GM12865 (cell line): ENCODE results near the gene BRD1.

Experiments used
- DNase-seq: peaks from one replicate; pipeline ENCODE4 v3.0.0; 2010; ENCODE audit warnings: low read depth
- H3K4me3 ChIP-seq: 2 replicates; pipeline ENCODE4 v1.5.1; 2011; ENCODE audit warnings: mild to moderate bottlenecking, low read depth, low read length, control low read depth
- CTCF ChIP-seq: IDR thresholded peaks from 2 replicates; pipeline ENCODE4 v1.5.1; 2011; ENCODE audit warnings: low read length, control low read depth, low read depth, inconsistent platforms; ENCODE audit not compliant: insufficient read depth; ENCODE audit errors: missing control alignments

The BRD1 gene

GRCh38 chr22:49727191-49727880, 100.3 kb downstream of the BRD1 start:
- H3K4me3 ChIP-seq, result no peak overlapping the region
- TF ChIP-seq CTCF, result no peak
- DNase-seq, result no peak

GRCh38 chr22:49726701-49727101, 101.0 kb downstream of the BRD1 start:
- no peak overlapping the region for H3K4me3 ChIP-seq
- TF ChIP-seq CTCF, result no peak
- DNase-seq, result no peak

GRCh38 chr22:49726022-49726681, 101.5 kb downstream of the BRD1 start:
- no peak for TF ChIP-seq CTCF
- H3K4me3 ChIP-seq, result no peak overlapping the region
- DNase-seq, result no peak

GRCh38 chr22:49725516-49725915, 102.2 kb downstream of the BRD1 start:
- H3K4me3 ChIP-seq, result no peak overlapping the region
- DNase-seq, result no peak
- no peak for TF ChIP-seq CTCF

GRCh38 chr22:49724893-49725489, 102.7 kb downstream of the BRD1 start:
- peak; percentile 24 for DNase-seq
- no peak overlapping the region for H3K4me3 ChIP-seq
- TF ChIP-seq CTCF, result peak; percentile 48

- TF ChIP-seq CTCF, result no peak
- DNase-seq, result no peak
- no peak overlapping the region for H3K4me3 ChIP-seq
Observed at GRCh38 chr22:49724030-49724892, 103.4 kb downstream of the BRD1 start.
